ENCODE results near the gene DYSF.

Gene DYSF

DNA sequence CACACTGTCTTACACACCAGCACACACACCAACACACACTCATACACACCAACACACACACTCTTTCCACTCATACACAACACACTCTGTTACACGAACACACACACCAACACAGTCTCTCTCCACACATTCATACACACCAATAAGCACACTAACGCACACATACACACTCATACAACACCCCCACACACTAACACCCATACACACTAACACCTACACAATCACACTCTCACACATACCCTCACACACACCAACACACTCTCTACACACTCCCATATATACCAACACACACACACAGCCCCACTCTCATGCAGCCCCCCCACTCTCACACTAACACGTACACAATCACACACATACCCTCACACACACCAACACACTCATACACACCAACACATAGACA is 123.8 kb downstream of the DYSF start:
- no peak for TF ChIP-seq POLR2AphosphoS5 (IDR thresholded peaks at IDR 0.05; ENCODE audit: low read depth, low read length)
- no peak for TF ChIP-seq TAF1 (IDR thresholded peaks at IDR 0.05; ENCODE audit: borderline replicate concordance, insufficient read depth, low read length)
- no peak for TF ChIP-seq SIN3A (IDR thresholded peaks at IDR 0.05; ENCODE audit: borderline replicate concordance, insufficient read depth, low read length)
- TF ChIP-seq FOXP2 (optimal IDR thresholded peaks at IDR 0.05; ENCODE audit: borderline replicate concordance, extremely low read depth, extremely low read length, insufficient read depth), result no peak
- TF ChIP-seq, protein P1, sequence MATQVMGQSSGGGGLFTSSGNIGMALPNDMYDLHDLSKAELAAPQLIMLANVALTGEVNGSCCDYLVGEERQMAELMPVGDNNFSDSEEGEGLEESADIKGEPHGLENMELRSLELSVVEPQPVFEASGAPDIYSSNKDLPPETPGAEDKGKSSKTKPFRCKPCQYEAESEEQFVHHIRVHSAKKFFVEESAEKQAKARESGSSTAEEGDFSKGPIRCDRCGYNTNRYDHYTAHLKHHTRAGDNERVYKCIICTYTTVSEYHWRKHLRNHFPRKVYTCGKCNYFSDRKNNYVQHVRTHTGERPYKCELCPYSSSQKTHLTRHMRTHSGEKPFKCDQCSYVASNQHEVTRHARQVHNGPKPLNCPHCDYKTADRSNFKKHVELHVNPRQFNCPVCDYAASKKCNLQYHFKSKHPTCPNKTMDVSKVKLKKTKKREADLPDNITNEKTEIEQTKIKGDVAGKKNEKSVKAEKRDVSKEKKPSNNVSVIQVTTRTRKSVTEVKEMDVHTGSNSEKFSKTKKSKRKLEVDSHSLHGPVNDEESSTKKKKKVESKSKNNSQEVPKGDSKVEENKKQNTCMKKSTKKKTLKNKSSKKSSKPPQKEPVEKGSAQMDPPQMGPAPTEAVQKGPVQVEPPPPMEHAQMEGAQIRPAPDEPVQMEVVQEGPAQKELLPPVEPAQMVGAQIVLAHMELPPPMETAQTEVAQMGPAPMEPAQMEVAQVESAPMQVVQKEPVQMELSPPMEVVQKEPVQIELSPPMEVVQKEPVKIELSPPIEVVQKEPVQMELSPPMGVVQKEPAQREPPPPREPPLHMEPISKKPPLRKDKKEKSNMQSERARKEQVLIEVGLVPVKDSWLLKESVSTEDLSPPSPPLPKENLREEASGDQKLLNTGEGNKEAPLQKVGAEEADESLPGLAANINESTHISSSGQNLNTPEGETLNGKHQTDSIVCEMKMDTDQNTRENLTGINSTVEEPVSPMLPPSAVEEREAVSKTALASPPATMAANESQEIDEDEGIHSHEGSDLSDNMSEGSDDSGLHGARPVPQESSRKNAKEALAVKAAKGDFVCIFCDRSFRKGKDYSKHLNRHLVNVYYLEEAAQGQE (IDR thresholded peaks at IDR 0.05; ENCODE audit: insufficient read depth in 1 of 2, low read depth in 2 of 2, low read length in 2 of 2), result no peak

DNA sequence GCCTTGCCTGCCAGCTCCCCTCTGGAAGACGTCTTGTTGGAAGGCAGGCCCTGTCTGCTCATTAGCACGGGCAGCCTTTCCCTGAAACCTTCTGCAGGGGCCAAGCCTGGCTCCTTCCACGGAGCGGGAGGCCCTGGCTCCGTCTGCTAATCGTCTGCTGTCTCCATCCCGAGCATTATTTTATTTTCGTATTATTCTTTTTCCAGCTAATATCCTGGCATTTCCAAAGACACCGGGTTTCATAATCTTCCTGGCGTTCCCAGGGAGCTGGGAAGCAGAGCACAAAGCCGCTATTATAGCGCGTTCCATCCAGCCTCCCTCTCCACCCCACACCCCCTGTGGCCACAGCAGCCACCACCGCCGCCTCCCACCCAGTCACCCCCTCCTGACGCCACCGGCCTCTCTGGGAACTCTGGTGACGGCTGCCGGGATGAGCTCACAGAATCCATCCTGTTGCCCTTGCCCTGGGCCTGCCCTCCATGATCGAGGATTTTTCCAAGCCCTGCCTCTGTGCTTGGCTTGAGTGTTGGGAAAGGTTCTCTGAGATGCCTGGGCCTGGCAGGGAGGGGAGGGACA is 125.5 kb downstream of the DYSF start:
- no peak for TF ChIP-seq TAF1 (IDR thresholded peaks at IDR 0.05; ENCODE audit: borderline replicate concordance, insufficient read depth, low read length)
- TF ChIP-seq, protein P1 (IDR thresholded peaks at IDR 0.05; ENCODE audit: insufficient read depth in 1 of 2, low read depth in 2 of 2, low read length in 2 of 2), result no peak
- TF ChIP-seq FOXP2 (optimal IDR thresholded peaks at IDR 0.05; ENCODE audit: borderline replicate concordance, extremely low read depth, extremely low read length, insufficient read depth), result no peak
- TF ChIP-seq POLR2AphosphoS5 (IDR thresholded peaks at IDR 0.05; ENCODE audit: low read depth, low read length), result no peak
- TF ChIP-seq SIN3A (IDR thresholded peaks at IDR 0.05; ENCODE audit: borderline replicate concordance, insufficient read depth, low read length), result no peak

DNA sequence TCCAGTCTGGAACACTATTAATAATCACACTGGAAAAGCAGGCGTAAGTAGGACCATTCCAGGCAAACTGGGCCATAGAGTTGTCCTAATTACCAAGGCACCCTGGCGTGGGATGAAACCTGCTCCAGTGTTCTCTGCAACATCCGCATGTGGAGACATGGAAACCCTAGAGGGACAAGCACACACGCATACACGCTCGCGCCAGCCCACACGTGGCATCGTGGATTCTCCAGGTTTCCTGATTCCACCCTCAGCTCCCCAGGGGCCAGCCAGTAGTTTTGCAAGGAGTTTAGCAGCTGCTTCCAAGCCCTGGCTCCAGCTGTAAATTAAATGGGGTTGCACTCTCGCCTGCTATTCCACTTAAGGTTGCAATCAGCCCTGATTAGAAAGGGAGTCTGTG is 127.7 kb downstream of the DYSF start:
- TF ChIP-seq TAF1 (IDR thresholded peaks at IDR 0.05; ENCODE audit: borderline replicate concordance, insufficient read depth, low read length), result no peak
- no peak for TF ChIP-seq SIN3A (IDR thresholded peaks at IDR 0.05; ENCODE audit: borderline replicate concordance, insufficient read depth, low read length)
- TF ChIP-seq, protein P1 (IDR thresholded peaks at IDR 0.05; ENCODE audit: insufficient read depth in 1 of 2, low read depth in 2 of 2, low read length in 2 of 2), result no peak
- no peak for TF ChIP-seq POLR2AphosphoS5 (IDR thresholded peaks at IDR 0.05; ENCODE audit: low read depth, low read length)
- no peak for TF ChIP-seq FOXP2 (optimal IDR thresholded peaks at IDR 0.05; ENCODE audit: borderline replicate concordance, extremely low read depth, extremely low read length, insufficient read depth)

DNA sequence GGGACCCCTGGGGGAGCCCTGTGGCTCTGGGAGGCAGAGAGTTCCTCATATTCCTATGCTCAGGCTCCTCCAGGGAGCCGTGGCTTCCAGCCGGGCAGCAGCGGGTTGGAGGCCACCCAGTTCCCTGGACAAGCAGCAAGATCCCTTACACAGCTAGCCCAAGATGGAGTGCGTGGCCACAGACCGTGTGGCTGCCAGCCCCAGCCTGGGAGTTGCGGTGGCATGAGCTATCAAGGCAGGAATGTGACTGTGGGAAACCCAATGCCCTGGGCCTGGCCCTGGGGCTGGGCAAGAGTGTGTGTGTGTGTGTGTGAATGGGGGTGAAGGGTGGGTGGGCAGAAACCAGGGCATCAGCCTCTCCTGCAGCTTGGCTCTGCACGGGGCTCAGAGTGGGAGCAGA is 130.5 kb downstream of the DYSF start:
- TF ChIP-seq FOXP2 (optimal IDR thresholded peaks at IDR 0.05; ENCODE audit: borderline replicate concordance, extremely low read depth, extremely low read length, insufficient read depth) (no peak), POLR2AphosphoS5 (IDR thresholded peaks at IDR 0.05; ENCODE audit: low read depth, low read length) (no peak), TAF1 (IDR thresholded peaks at IDR 0.05; ENCODE audit: borderline replicate concordance, insufficient read depth, low read length) (no peak)

DNA sequence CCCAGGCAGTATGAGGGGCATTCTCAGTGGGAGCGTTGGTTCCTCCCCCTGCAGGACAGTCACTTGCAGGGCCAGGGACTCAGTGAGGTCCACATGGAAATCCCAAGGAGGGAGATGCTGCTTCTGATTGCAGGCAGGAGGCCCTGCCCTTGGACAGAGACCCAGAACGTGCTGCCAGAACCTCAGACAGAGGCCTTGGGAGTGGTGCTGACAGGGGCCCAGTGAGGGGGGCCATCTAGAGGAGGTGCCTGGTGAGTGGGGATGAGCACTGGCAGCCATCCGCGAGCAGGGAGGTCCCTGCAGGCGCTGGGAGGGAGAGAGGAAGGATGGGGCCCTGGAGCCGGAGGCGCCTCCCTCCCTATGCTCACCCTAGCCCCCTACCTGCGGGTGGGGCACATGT is 133.1 kb downstream of the DYSF start:
- TF ChIP-seq TAF1 (IDR thresholded peaks at IDR 0.05; ENCODE audit: borderline replicate concordance, insufficient read depth, low read length), result no peak
- TF ChIP-seq POLR2AphosphoS5 (IDR thresholded peaks at IDR 0.05; ENCODE audit: low read depth, low read length), result no peak
- no peak for TF ChIP-seq SIN3A (IDR thresholded peaks at IDR 0.05; ENCODE audit: borderline replicate concordance, insufficient read depth, low read length)
- TF ChIP-seq, protein P1 (IDR thresholded peaks at IDR 0.05; ENCODE audit: insufficient read depth in 1 of 2, low read depth in 2 of 2, low read length in 2 of 2), result no peak
- TF ChIP-seq FOXP2 (optimal IDR thresholded peaks at IDR 0.05; ENCODE audit: borderline replicate concordance, extremely low read depth, extremely low read length, insufficient read depth), result no peak

All from PFSK-1 (cell line).